ENCODE measurements around the gene P4HA2.
A peak's percentile ranks its signal among the peaks of the same experiment; 100 is the strongest.

Gene P4HA2

GRCh38 chr5:132222649-132223038 is 5.0 kb downstream of the P4HA2 start:
- peak in 1 of 5 experiments; percentile 14 for DNase-seq

DNA sequence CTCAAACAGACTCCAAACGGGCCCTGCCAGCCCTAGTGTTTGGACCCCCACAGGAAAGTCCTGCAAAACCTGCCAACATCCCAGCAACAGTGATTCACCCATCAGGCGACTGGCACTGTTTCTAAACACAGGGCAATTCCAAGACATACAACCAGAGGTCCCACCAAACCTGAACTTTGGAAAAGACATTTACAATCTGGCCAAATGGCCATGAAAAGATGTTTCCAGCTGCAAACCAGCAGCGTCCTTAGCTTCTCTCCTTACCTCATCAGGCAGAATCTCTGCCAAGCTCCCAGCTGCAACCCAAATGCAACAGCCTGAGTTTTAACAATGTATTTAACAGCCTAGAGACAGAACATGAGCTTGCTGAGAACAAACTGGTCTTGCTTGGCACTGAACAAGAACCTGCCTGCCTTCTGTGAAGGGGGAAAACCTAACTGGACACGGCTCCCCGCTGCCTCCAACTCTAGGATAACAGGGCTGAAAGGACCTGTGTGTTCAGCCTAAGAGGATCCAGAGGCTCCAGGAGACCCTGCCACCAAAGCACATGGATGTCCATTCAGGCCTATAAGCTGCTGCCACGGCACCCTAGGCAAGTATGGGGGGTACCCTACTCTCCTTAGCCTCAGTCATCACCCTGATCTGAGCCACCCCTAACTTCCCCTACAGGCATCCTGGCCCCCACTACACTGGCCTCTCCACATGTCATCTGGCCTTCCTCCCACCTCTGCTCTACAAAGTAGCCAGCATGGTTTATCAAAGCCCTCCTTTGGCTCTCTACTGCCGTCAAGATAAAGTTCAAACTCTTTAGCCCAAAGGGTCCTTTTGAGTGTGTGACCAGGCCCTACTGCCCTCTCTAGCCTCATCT is 5.6 kb downstream of the P4HA2 start:
- DNase-seq, result no peak

GRCh38 chr5:132220491-132220890 is 7.2 kb downstream of the P4HA2 start:
- DNase-seq, result no peak

DNA sequence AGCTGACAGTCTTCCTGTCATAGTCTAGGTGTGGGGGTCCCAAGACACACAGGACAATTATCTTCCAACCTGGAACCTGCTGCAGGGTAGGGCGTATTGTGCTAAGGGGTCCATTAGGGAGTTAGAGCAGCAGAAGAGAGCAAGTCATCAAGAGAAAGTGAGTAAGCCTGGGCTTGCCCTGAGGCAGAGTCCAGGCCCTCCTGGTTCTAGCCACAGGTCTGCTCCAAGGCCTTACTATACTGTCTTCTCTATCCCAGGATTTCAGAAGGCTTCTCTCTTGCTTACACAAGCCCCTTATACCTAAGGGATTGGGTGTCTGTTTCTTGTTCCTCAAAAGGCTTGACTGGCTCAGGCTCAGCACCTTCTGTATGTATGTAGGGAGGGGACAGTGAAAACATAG is 7.7 kb downstream of the P4HA2 start:
- no peak for DNase-seq

- DNase-seq, result no peak
Measured at GRCh38 chr5:132219289-132219970, 8.2 kb downstream of the P4HA2 start.

DNA sequence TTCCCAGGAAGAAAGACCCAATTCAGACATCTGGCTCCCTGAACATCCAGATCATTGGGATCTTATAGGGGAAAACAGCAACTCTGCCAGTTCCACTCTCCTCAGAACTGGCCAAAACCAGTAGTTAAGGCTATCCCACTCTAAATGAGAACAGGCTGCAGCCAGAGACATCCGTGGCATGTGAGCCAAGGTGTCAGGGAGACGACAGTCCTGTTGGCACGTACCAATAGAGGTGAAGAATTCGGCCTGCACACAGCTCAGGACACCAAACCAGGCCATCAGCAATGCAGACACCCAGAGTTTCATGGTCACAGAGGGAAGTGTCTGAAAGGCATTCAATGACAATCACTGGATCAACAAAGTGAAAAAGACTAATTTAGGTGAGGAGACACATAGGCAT is 9.3 kb downstream of the P4HA2 start:
- no peak for DNase-seq

DNA sequence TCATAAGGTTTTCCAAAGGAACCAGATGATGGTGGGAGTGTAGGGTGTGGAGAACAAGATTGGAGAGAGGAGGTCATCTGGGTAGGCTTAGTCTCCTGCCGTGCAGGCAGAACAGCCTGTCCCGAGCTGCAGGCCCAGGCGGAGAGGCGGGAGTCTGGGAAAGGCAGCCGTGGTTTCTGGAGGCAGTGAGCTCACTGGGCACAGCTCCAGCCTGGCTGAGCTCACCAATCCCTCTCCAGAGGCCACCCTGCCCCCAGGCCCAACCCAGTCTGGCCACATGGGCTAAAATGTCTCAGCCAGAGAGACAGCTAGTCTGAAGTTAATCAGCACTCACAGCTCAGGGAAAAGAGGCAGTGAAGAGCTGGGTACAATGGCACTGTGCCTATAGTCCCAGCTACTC is 12.3 kb downstream of the P4HA2 start:
- DNase-seq, result no peak

DNA sequence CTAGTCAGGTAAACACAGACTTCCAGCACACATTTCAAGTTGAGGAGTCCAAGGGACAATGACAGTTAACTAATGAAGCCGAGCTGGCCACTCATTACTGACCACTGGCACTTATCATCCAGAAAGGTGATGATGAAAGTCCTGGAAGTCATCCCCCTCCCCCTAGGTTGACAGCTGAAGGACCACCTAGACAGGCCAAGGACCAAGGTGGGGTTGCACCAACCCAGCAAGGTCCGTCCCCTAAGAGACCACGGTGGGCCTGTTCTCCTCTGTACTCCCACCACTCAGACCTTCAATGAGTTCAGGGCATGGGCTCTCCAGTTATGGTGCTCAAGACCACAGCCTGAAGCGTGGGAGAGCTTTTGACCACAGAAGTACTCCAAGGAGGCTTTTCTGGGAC is 13.2 kb downstream of the P4HA2 start:
- DNase-seq, result no peak

DNA sequence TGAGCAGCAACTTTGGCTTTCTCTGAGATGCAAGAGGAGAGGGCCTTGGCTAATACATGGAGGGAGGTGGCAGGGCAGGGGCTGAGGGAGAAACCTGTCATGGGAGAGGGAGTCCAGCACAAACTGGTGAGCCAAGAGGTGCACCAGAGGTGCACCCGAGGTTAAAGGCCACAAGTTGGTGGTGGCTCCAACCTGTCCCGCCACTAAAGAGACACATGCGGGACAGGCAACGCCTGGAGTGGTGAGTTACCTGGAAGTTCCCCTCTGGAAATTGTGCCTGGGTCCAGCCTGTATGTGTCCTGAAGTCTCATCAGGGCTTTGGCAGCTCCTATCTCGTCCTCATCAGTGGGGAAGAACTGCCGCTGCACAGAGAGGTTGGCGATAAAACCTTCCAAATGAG is 14.0 kb downstream of the P4HA2 start:
- no peak for DNase-seq

- no peak for DNase-seq
Measured at GRCh38 chr5:132211787-132212186, 15.9 kb downstream of the P4HA2 start.

GRCh38 chr5:132210944-132211343 is 16.7 kb downstream of the P4HA2 start:
- no peak for DNase-seq

- no peak for DNase-seq
Measured at GRCh38 chr5:132209901-132210545, 17.6 kb downstream of the P4HA2 start.

DNA sequence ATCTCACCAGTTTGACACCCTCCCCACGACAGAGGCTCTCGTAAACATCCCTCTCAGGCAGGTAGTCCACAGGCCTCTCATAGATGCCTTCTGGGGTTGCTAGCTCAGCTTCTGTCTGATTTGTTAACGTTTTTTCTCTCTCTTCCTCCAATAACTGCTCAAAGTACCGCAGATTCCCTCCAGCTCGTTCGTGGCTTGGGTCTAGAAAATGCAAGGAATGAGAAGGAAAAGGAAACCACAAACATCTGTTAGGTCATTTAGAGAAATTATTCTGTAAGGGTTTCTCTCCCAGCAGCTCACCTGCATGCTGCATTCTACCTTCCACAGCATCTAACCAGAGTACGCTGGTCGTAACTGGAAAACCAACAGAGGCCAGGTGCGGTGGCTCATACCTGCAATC is 18.5 kb downstream of the P4HA2 start:
- no peak for DNase-seq

DNA sequence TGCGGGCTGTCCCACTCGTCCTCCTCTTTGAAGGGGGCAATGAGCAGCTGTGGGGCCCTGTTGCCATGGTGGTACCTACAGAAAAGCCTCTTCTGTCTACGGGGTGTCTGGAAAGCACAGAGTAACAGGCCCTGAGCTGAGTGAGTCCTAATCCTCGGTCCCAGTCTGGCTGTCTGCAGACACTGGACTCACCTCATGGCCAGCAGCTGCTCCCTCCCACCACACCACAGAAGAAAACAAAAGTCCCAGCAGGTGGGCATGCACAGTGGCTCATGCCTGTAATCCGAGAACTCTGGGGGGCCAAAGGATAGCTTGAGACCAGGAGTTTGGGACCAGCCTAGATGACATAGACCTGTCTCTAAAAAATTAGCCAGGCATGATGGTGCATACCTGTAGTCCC is 19.9 kb downstream of the P4HA2 start:
- no peak for DNase-seq

GRCh38 chr5:132206782-132207181 is 20.9 kb downstream of the P4HA2 start:
- no peak for DNase-seq

GRCh38 chr5:132205385-132206125 is 22.1 kb downstream of the P4HA2 start:
- no peak for DNase-seq

- DNase-seq, result no peak
Measured at GRCh38 chr5:132204371-132205135, 23.1 kb downstream of the P4HA2 start.

- no peak for DNase-seq
Measured at GRCh38 chr5:132203916-132204315, 23.7 kb downstream of the P4HA2 start.

DNA sequence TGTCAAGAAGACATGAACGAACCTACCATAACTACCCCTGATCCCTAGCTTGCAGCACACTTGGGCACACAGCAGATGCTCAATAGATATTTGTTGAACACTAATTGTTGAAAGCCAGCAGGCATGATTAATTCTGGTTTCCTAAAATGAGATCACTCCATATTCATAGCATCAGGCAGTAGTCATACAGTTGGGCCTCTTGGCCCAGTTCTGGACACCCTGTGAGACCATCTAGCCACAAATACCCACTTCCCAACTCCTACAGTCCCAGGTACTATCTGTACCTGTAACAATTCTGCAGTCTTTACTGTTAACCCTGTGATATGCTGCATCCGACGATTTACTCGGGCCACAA is 24.2 kb downstream of the P4HA2 start:
- DNase-seq, result no peak

- DNase-seq, result no peak
Measured at GRCh38 chr5:132202711-132203463, 24.8 kb downstream of the P4HA2 start.

DNA sequence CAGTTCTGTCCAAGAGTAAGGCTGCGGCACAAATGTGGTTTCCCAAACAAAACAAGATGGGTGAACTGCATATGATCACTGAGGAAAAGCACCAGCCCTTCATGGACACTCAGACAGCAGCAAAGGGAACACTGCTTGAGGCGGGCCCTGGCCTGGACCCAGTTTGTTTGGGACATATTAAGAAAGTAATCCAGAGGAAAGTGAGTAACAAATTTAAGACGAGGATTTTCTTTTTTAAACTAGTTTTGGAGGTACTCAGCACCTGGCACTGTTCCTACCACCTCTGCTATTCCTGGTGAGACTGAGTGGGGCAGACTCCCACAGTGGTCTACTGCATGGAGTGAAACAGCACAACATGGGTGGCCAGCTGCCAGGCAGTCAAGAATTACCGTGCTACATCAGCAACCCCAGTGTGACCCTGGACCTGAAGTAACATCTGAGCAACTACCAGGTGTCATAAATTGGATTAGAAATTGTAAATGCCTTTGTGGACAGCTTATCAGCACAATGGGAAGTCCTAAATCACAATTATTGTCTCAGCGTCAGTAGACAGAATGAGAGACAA is 28.5 kb downstream of the P4HA2 start:
- DNase-seq, result no peak

Measured in T-helper 2 cell (primary cell).